ENCODE results near the gene GALNS.

GRCh38 chr16:88901718-88902337 is 45.1 kb upstream of the GALNS start:
- TF ChIP-seq CTCF (IDR thresholded peaks at IDR 0.05; ENCODE audit: low read length) (no peak), EZH2 (IDR thresholded peaks at IDR 0.05; ENCODE audit: borderline replicate concordance, low read length) (no peak)

Data from OCI-LY1 (cell line).